Measurements from ENCODE around the gene PCDHGC5.

PCDHGC5 gene

DNA sequence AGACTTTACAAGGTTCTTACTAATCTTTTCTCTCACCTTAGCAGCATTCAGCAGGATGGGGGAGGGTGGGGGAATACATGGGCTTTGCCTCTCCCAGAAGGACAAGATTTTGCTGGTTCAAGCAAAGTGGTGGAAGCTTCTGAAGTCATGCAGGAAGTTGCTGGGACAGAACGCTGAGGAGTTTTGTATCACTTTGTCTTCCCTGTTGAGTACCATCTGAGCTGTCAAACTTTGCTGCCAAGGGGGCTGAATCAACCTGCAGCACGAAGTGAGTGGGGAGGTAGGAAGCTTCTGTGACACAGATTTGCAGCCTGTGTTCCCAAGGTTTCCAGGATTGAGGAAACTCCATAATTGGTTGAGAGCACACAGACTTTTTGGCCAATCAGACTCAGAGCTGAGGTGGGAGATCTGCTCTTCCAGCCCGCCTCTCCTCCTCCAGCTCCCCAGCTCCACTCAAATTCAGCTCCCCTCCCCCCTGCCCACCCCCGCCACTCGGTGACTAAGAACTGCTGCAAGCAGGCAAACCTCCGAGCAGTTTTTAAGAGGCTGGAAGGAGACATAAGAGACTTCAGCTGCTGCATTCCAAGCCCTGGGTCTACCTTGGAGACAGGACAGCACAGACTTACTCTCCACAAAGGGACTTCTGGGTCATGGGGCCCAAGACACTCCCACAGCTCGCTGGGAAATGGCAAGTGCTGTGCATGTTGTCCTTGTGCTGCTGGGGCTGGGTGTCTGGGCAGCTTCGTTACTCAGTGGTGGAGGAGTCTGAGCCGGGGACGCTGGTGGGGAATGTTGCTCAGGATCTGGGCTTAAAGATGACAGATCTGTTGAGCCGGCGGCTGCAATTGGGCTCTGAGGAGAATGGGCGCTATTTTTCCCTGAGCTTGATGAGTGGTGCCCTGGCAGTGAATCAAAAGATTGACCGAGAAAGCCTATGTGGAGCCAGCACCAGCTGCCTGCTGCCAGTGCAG, at the start of gene PCDHGC5:
PCDHGC5 (plus strand) TSS at position 491 of the 971 bp plus-strand sequence; CDS start at position 651, 160 bp downstream.
- DNase-seq, result peak in 42 of 56 donors; percentile 29 to 91 (median 73)

DNA sequence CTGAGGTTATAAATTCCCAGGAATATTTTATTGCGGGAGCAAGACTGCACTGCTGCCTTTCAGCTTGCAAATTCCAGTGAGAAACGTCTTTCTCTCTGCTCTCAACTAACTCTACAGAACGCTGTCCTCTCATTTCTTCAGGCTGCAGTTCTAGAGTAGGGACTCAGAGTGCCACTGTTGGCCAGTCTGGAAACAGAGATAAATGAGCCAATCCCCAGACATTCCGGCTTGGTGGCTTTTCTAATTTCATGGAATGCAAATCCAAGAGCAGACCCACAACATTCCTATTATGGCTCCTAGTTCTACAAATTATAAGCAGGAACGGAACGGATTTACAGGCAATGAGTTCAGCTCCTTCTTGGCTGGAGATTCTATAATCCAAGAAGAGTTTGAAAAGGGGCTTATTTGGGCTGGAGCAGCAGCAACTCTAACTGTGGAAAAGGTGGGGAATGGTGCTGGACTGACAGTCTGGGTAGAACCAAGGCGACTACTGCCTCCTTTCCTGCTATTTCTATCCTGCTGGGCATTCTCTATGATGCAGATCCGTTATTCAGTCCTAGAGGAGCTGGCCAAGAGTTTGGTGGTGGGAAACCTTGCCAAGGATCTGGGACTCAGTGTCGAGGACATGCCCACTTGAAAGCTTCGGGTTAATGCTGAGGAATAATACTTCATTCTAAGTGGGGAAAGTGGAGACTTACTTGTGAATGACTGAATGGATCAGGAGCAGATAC, 49.3 kb upstream of the PCDHGC5 start:
- DNase-seq, result no peak

DNA sequence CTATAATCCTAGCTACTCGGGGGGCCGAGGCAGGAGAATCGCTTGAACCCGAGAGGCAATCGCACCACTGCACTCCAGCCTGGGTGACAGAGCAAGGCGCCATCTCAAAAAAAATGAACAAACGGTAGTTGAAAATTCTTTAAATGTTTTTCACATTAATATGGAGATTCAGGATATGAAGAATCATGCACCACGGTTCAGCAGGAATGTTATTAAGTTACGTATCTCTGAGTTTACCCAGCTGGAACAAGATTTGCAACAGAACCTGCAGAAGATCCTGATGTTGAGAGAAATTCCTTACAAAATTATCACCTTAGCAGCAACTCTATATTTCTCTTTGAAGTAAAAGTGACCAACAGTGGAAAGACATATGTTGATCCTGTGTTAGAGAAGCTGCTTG, 48.5 kb upstream of the PCDHGC5 start:
- no peak for DNase-seq

DNA sequence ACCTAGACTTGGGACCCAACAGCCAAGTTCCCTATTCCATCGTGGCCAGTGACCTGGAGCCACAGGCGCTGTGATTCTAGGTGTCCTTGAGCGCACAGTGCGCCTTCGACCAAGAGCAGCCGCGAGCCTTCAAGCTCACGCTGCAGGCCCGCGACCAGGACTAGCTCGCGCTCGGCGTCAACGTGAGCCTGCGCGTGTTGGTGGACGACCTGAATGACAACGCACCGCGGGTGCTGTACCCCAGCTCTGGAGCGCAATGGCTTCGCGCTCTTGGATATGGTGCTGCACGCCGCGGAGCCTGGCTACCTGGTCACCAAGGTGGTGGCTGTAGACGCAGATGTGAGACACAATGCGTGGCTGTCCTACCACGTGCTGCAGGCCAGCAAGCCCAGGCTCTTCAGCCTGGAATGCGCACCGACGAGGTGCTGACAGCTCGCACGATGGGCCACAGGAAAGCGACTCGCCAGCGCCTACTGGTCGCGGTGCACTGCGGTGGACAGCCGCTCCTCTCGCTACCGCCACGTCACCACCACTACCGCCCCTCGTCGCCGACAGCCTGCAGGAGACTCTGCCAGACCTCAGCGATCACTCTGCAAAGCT, 47.2 kb upstream of the PCDHGC5 start:
- DNase-seq, result no peak

- no peak for DNase-seq
Observed at GRCh38 chr5:141465351-141465750, 23.5 kb upstream of the PCDHGC5 start.

GRCh38 chr5:141475625-141476131, 13.2 kb upstream of the PCDHGC5 start, which contains the start of gene PCDHGC3:
Gene PCDHGC3 (plus strand): TSS chr5:141475966. CDS start chr5:141476117, 151 bp downstream.
- DNase-seq, result peak in 52 of 56 donors; percentile 46 to 93 (median 78)

GRCh38 chr5:141476132-141476911, 12.6 kb upstream of the PCDHGC5 start:
- peak in 25 of 56 donors; percentile 20 to 73 (median 49) for DNase-seq

DNA sequence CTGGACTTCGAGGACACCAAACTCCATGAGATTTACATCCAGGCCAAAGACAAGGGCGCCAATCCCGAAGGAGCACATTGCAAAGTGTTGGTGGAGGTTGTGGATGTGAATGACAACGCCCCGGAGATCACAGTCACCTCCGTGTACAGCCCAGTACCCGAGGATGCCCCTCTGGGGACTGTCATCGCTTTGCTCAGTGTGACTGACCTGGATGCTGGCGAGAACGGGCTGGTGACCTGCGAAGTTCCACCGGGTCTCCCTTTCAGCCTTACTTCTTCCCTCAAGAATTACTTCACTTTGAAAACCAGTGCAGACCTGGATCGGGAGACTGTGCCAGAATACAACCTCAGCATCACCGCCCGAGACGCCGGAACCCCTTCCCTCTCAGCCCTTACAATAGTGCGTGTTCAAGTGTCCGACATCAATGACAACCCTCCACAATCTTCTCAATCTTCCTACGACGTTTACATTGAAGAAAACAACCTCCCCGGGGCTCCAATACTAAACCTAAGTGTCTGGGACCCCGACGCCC, 11.8 kb upstream of the PCDHGC5 start:
- no peak for DNase-seq

GRCh38 chr5:141477815-141478214, 11.1 kb upstream of the PCDHGC5 start:
- DNase-seq, result no peak

- no peak for DNase-seq
Observed at GRCh38 chr5:141478321-141478945, 10.4 kb upstream of the PCDHGC5 start.

GRCh38 chr5:141479776-141480175, 9.1 kb upstream of the PCDHGC5 start:
- no peak for DNase-seq

GRCh38 chr5:141483902-141484301, 5.0 kb upstream of the PCDHGC5 start:
- no peak for DNase-seq

GRCh38 chr5:141484310-141484640, 4.6 kb upstream of the PCDHGC5 start:
- DNase-seq, result no peak

- DNase-seq, result peak in 28 of 56 donors; percentile 23 to 79 (median 50)
Observed at GRCh38 chr5:141484641-141485311, 4.1 kb upstream of the PCDHGC5 start, which contains the start of gene PCDHGC4. Gene PCDHGC4 (plus strand): TSS chr5:141485030. CDS start chr5:141485174, 144 bp downstream.

GRCh38 chr5:141485321-141486055, 3.4 kb upstream of the PCDHGC5 start:
- DNase-seq, result peak in 2 of 56 donors; percentile 30 to 34

DNA sequence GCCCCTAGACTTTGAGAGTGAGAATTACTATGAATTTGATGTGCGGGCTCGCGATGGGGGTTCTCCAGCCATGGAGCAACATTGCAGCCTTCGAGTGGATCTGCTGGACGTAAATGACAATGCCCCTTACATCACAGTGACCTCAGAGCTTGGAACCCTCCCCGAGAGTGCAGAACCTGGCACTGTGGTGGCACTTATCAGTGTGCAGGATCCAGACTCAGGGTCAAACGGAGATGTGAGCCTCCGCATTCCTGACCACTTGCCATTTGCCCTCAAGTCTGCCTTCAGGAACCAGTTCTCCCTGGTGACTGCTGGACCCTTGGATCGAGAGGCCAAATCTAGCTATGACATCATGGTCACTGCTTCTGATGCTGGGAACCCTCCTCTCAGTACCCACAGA, 2.8 kb upstream of the PCDHGC5 start:
- no peak for DNase-seq

GRCh38 chr5:141487131-141487530, 1.8 kb upstream of the PCDHGC5 start:
- no peak for DNase-seq

- DNase-seq, result peak in 2 of 56 donors; percentile 34 to 35
Observed at GRCh38 chr5:141489841-141490240, 960 bp downstream of the PCDHGC5 start.

Data from nucleus accumbens (tissue), 56 donors.